ENCODE measurements around the gene CFAP61. TPM values are rescaled to one million over a fixed set of nuclear protein-coding genes. Genes with fewer than 3 reads are reported as not detected.

The CFAP61 gene
- total and polyA plus RNA-seq, 5 donors from 2014 or later: not detected

Other genes with a start within 250 kb of the CFAP61 start
- gene NAA20, start 35.2 kb upstream of the CFAP61 start, total RNA-seq: 19.6 TPM
- 10 to 100 TPM; 69.1 to 77.4 (median 71.5) TPM for gene NAA20, start 35.2 kb upstream of the CFAP61 start, polyA plus RNA-seq
- 16.7 TPM for gene CRNKL1, start 66 bp upstream of the CFAP61 start, total RNA-seq
- gene CRNKL1, start 66 bp upstream of the CFAP61 start, polyA plus RNA-seq: 10 to 100 TPM; 10.4 to 17.9 (median 11.3) TPM